Activated T-helper 17 cell treated with anti-CD3 and anti-CD28 coated beads, Interleukin-2, amount 50 U/mL, for 72 hours (primary cell): Measurements from ENCODE around the gene INTS11. TPM values are rescaled to one million over a fixed set of nuclear protein-coding genes. Genes with fewer than 3 reads are reported as not detected.

Experiments
- ATAC-seq: fragments of 150-1000 bp; cut with Tn5 transposase; replicated peaks from 2 replicates; pipeline ENCODE4 v1.10.0; 2021; ENCODE audit warnings: mild to moderate bottlenecking, moderate library complexity
- H3K27ac Mint-ChIP-seq: one replicate; pipeline ENCODE4 v1.8.0; 2022; ENCODE audit warnings: mixed read lengths
- H3K27me3 Mint-ChIP-seq: one replicate; pipeline ENCODE4 v1.8.0; 2022; ENCODE audit warnings: mixed read lengths
- H3K36me3 Mint-ChIP-seq: one replicate; pipeline ENCODE4 v1.8.0; 2022; ENCODE audit warnings: low read depth, mild to moderate bottlenecking, mixed read lengths
- H3K4me1 Mint-ChIP-seq: one replicate; pipeline ENCODE4 v1.8.0; 2022; ENCODE audit warnings: mixed read lengths
- H3K4me3 Mint-ChIP-seq: one replicate; pipeline ENCODE4 v1.8.0; 2022; ENCODE audit warnings: mild to moderate bottlenecking, mixed read lengths
- H3K9me3 Mint-ChIP-seq: one replicate; pipeline ENCODE4 v1.8.0; 2022; ENCODE audit warnings: mixed read lengths
- total RNA-seq, 2 donors: library from RNA; stranded (reverse); gene quantifications; one replicate each; pipeline ENCODE4 v1.2.3, GENCODE V29; 2022

INTS11 gene
- total RNA-seq, 2 donors from 2014 or later, result 122 to 125 TPM

- Mint-ChIP-seq H3K4me3 (no peak overlapping the region), H3K9me3 (no peaks in the 10 kb centered on the region), H3K4me1 (no peaks in the 10 kb centered on the region), H3K27ac (no peak overlapping the region), H3K27me3 (no peaks in the 10 kb centered on the region), H3K36me3 (no peaks in the 10 kb centered on the region)
- no peak for ATAC-seq
These were observed 7.7 kb upstream of the INTS11 start for GRCh38 chr1:1332031-1332755.

- ATAC-seq, result no peak
- H3K4me3 Mint-ChIP-seq, result no peak within 1 kb of the TSS
- H3K36me3 Mint-ChIP-seq, result no peaks in the 10 kb centered on the region
- H3K27ac Mint-ChIP-seq, result no peak within 1 kb of the TSS
- no peaks in the 10 kb centered on the region for H3K27me3 Mint-ChIP-seq
- H3K4me1 Mint-ChIP-seq, result no peaks in the 10 kb centered on the region
- no peaks in the 10 kb centered on the region for H3K9me3 Mint-ChIP-seq
These were observed 6.9 kb upstream of the INTS11 start, which contains the start of gene TAS1R3 for GRCh38 chr1:1331068-1331965. Gene TAS1R3 (plus strand): TSS chr1:1331280. CDS start chr1:1331346, 66 bp downstream.

- no peak overlapping the region for H3K27ac Mint-ChIP-seq
- H3K27me3 Mint-ChIP-seq, result no peaks in the 10 kb centered on the region
- no peaks in the 10 kb centered on the region for H3K4me1 Mint-ChIP-seq
- no peak for ATAC-seq
- no peaks in the 10 kb centered on the region for H3K36me3 Mint-ChIP-seq
- no peaks in the 10 kb centered on the region for H3K9me3 Mint-ChIP-seq
- no peak overlapping the region for H3K4me3 Mint-ChIP-seq
These were observed 6.1 kb upstream of the INTS11 start for GRCh38 chr1:1330366-1331067.

- ATAC-seq, result no peak
- no peak overlapping the region for H3K4me3 Mint-ChIP-seq
- no peaks in the 10 kb centered on the region for H3K27me3 Mint-ChIP-seq
- H3K36me3 Mint-ChIP-seq, result no peaks in the 10 kb centered on the region
- no peak overlapping the region for H3K27ac Mint-ChIP-seq
- H3K4me1 Mint-ChIP-seq, result no peaks in the 10 kb centered on the region
- H3K9me3 Mint-ChIP-seq, result no peaks in the 10 kb centered on the region
These were observed 5.1 kb upstream of the INTS11 start for GRCh38 chr1:1329304-1330210.

GRCh38 chr1:1328254-1328653 is 3.8 kb upstream of the INTS11 start:
- no peak for ATAC-seq
- H3K4me3 Mint-ChIP-seq, result no peak overlapping the region
- H3K4me1 Mint-ChIP-seq, result peaks cover 6% of the 10 kb centered on the region
- no peaks in the 10 kb centered on the region for H3K9me3 Mint-ChIP-seq
- H3K27ac Mint-ChIP-seq, result no peak overlapping the region
- H3K27me3 Mint-ChIP-seq, result no peaks in the 10 kb centered on the region
- H3K36me3 Mint-ChIP-seq, result peaks cover 6% of the 10 kb centered on the region

GRCh38 chr1:1327291-1327690 is 2.8 kb upstream of the INTS11 start:
- Mint-ChIP-seq H3K4me1 (peaks cover 10% of the 10 kb centered on the region), H3K36me3 (peaks cover 6% of the 10 kb centered on the region), H3K9me3 (no peaks in the 10 kb centered on the region), H3K4me3 (no peak overlapping the region), H3K27me3 (no peaks in the 10 kb centered on the region), H3K27ac (no peak overlapping the region)
- ATAC-seq, result no peak

GRCh38 chr1:1326075-1326605 is 1.7 kb upstream of the INTS11 start:
- peak overlapping the region; percentile 59 for H3K27ac Mint-ChIP-seq
- no peaks in the 10 kb centered on the region for H3K9me3 Mint-ChIP-seq
- H3K4me1 Mint-ChIP-seq, result peaks cover 13% of the 10 kb centered on the region
- H3K4me3 Mint-ChIP-seq, result peak overlapping the region; percentile 69
- no peaks in the 10 kb centered on the region for H3K27me3 Mint-ChIP-seq
- ATAC-seq, result no peak
- H3K36me3 Mint-ChIP-seq, result peaks cover 6% of the 10 kb centered on the region

GRCh38 chr1:1325288-1326074 is 1.0 kb upstream of the INTS11 start:
- Mint-ChIP-seq H3K9me3 (no peaks in the 10 kb centered on the region), H3K27me3 (no peaks in the 10 kb centered on the region), H3K27ac (peak overlapping the region; percentile 59), H3K4me3 (peak overlapping the region; percentile 69), H3K36me3 (peaks cover 6% of the 10 kb centered on the region), H3K4me1 (peaks cover 13% of the 10 kb centered on the region)
- ATAC-seq, result no peak

- Mint-ChIP-seq H3K4me1 (peaks cover 13% of the 10 kb centered on the region), H3K36me3 (peaks cover 18% of the 10 kb centered on the region), H3K27me3 (no peaks in the 10 kb centered on the region), H3K27ac (peak overlapping the region; percentile 83), H3K4me3 (peak overlapping the region; percentile 80), H3K9me3 (no peaks in the 10 kb centered on the region)
- no peak for ATAC-seq
These were observed 356 bp downstream of the INTS11 start for GRCh38 chr1:1324084-1324523.

GRCh38 chr1:1322952-1323351 is 1.5 kb downstream of the INTS11 start:
- Mint-ChIP-seq H3K4me1 (peaks cover 13% of the 10 kb centered on the region), H3K27me3 (no peaks in the 10 kb centered on the region), H3K36me3 (peaks cover 29% of the 10 kb centered on the region), H3K9me3 (no peaks in the 10 kb centered on the region), H3K4me3 (peak overlapping the region; percentile 80), H3K27ac (peak overlapping the region; percentile 86)
- ATAC-seq, result no peak

- H3K9me3 Mint-ChIP-seq, result no peaks in the 10 kb centered on the region
- H3K36me3 Mint-ChIP-seq, result peaks cover 34% of the 10 kb centered on the region
- H3K4me3 Mint-ChIP-seq, result peak overlapping the region; percentile 80
- no peak for ATAC-seq
- H3K27ac Mint-ChIP-seq, result peak overlapping the region; percentile 86
- peaks cover 13% of the 10 kb centered on the region for H3K4me1 Mint-ChIP-seq
- no peaks in the 10 kb centered on the region for H3K27me3 Mint-ChIP-seq
These were observed 2.0 kb downstream of the INTS11 start for GRCh38 chr1:1322418-1322817.

GRCh38 chr1:1321477-1321876 is 3.0 kb downstream of the INTS11 start:
- Mint-ChIP-seq H3K4me1 (peaks cover 13% of the 10 kb centered on the region), H3K9me3 (no peaks in the 10 kb centered on the region), H3K27me3 (no peaks in the 10 kb centered on the region), H3K27ac (no peak overlapping the region), H3K36me3 (peaks cover 42% of the 10 kb centered on the region), H3K4me3 (no peak overlapping the region)
- ATAC-seq, result no peak
